Measurements from ENCODE around the gene ZNF92.

GRCh38 chr7:65397730-65398142 is 24.1 kb downstream of the ZNF92 start:
- no peak for TF ChIP-seq POLR2A (IDR thresholded peaks at IDR 0.05; ENCODE audit: insufficient read depth in 1 of 2, low read depth in 2 of 2, low read length in 2 of 2)
- TF ChIP-seq EZH2 (conservative IDR thresholded peaks at IDR 0.05; ENCODE audit: low read depth, low read length), result no peak
- no peak for TF ChIP-seq MAF1 (CRISPR knock-in tag; IDR thresholded peaks at IDR 0.05; ENCODE audit: borderline replicate concordance)
- TF ChIP-seq PRDM15 (CRISPR knock-in tag; IDR thresholded peaks at IDR 0.05), result no peak
- TF ChIP-seq ZNF530 (CRISPR knock-in tag; IDR thresholded peaks at IDR 0.05; ENCODE audit: low read depth), result no peak
- no peak for TF ChIP-seq ZNF766 (CRISPR knock-in tag; IDR thresholded peaks at IDR 0.05; ENCODE audit: borderline replicate concordance)
- TF ChIP-seq SRF (IDR thresholded peaks at IDR 0.05; ENCODE audit: low read depth, low read length), result no peak
- TF ChIP-seq MAZ (IDR thresholded peaks at IDR 0.05; ENCODE audit: borderline replicate concordance, low read depth, low read length), result no peak
- no peak for TF ChIP-seq MAZ (CRISPR knock-in tag; IDR thresholded peaks at IDR 0.05; ENCODE audit: low read depth)
